GM10266 (cell line): ENCODE measurements around the gene VIL1.

Source experiments
- DNase-seq: peaks from one replicate; pipeline ENCODE4 v3.0.0; 2012; ENCODE audit errors: extremely low spot score
- TF ChIP-seq, protein P1 (sequence below): IDR thresholded peaks from 2 replicates; pipeline ENCODE4 v1.5.1; 2012; ENCODE audit warnings: mild to moderate bottlenecking, low read depth; ENCODE audit not compliant: control insufficient read depth, insufficient read depth; ENCODE audit errors: missing control alignments

VIL1 gene

DNA sequence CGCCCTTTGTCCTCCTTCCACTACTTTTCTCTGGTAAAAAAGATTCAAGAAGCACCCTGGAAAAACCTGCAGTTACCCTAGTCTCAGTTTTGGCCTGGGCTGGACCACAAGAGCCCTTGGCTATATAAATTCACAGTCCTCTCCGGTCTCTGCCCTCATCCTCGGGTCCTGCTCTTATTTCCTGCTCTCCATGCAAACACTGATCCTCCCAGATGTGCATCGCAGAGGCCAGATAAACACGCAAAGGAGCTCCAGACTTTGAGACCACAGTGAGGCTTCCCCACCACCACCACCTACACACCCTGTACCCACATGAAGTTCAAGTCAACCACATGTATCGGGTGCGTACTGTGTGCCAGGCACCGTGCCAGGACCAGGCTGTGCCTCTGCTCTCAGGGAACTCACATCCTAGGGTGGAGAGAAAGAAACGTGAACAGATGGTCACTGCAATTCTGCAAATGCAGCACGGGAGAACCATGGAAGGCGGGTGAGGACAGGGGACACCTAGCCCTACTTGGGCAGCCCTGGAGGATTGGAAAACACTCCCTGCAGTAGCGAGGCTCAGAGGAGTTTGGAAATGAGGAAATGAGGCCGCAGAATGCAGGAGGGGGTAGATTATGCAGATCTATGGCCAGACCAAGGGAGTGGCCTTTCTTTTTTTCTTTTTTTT is 11.8 kb upstream of the VIL1 start:
- no peak for DNase-seq
- TF ChIP-seq, protein P1, sequence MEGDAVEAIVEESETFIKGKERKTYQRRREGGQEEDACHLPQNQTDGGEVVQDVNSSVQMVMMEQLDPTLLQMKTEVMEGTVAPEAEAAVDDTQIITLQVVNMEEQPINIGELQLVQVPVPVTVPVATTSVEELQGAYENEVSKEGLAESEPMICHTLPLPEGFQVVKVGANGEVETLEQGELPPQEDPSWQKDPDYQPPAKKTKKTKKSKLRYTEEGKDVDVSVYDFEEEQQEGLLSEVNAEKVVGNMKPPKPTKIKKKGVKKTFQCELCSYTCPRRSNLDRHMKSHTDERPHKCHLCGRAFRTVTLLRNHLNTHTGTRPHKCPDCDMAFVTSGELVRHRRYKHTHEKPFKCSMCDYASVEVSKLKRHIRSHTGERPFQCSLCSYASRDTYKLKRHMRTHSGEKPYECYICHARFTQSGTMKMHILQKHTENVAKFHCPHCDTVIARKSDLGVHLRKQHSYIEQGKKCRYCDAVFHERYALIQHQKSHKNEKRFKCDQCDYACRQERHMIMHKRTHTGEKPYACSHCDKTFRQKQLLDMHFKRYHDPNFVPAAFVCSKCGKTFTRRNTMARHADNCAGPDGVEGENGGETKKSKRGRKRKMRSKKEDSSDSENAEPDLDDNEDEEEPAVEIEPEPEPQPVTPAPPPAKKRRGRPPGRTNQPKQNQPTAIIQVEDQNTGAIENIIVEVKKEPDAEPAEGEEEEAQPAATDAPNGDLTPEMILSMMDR, result no peak

DNA sequence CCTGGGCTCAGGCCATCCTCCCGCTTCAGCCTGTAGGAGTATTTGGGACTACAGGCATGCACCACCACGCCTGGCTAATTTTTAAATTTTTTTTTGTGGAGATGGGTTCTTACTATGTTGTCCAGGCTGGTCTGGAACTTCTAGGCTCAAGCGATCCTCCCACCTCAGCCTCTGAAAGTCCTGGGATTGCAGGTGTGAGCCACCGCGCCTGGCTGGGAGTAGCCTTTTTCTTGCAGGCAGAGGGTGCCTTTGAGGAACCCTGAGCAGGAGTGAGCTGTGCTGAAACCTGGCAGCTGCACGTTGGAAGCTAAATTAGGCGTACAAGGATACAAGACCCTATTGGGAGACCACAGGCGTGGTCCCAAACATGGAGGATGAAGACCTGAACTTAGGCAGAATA is 11.2 kb upstream of the VIL1 start:
- no peak for DNase-seq
- TF ChIP-seq, protein P1, result no peak

GRCh38 chr2:218418321-218418716 is 604 bp upstream of the VIL1 start:
- DNase-seq, result no peak
- TF ChIP-seq, protein P1, result no peak

GRCh38 chr2:218419630-218420216 is 800 bp downstream of the VIL1 start:
- TF ChIP-seq, protein P1, result no peak
- no peak for DNase-seq

GRCh38 chr2:218421027-218421426 is 2.1 kb downstream of the VIL1 start:
- TF ChIP-seq, protein P1, result no peak
- no peak for DNase-seq

- TF ChIP-seq, protein P1, result no peak
- DNase-seq, result no peak
These were observed 3.6 kb downstream of the VIL1 start for GRCh38 chr2:218422403-218423086.

- TF ChIP-seq, protein P1, result no peak
- DNase-seq, result no peak
These were observed 4.7 kb downstream of the VIL1 start for GRCh38 chr2:218423584-218423983.
